Liver (tissue), 9 donors: ENCODE results near the gene DIPK1B. TPM values are rescaled to one million over a fixed set of nuclear protein-coding genes. Genes with fewer than 3 reads are reported as not detected.

ENCODE experiments used
- DNase-seq: peaks from one replicate; pipeline ENCODE4 v3.0.0-alpha.2; 2017; ENCODE audit warnings: low spot score
- H3K27ac ChIP-seq, 2 donors: one replicate each; pipeline ENCODE4 v1.7.0; 2013; ENCODE audit warnings: inconsistent platforms in 2 of 2, low read length in 2 of 2, control low read depth in 1 of 2, low read depth in 1 of 2, mild to moderate bottlenecking in 1 of 2
- H3K27me3 ChIP-seq, 4 donors: one replicate each; pipeline versions ENCODE4 v1.6.1 to v1.7.0; 2013; ENCODE audit warnings: low read length in 3 of 4, inconsistent platforms in 1 of 4, mild to moderate bottlenecking in 1 of 4, moderate library complexity in 1 of 4; ENCODE audit not compliant: control insufficient read depth in 4 of 4, insufficient read depth in 4 of 4
- H3K36me3 ChIP-seq, 4 donors: one replicate each; pipeline versions ENCODE4 v1.6.1 to v1.7.0; 2013; ENCODE audit warnings: low read length in 3 of 4, mild to moderate bottlenecking in 3 of 4, low read depth in 1 of 4, moderate library complexity in 1 of 4; ENCODE audit not compliant: control insufficient read depth in 4 of 4, insufficient read depth in 3 of 4
- H3K4me1 ChIP-seq, 4 donors: one replicate each; pipeline versions ENCODE4 v1.6.1 to v1.7.0; 2013; ENCODE audit warnings: low read length in 3 of 4, mild to moderate bottlenecking in 3 of 4, moderate library complexity in 1 of 4; ENCODE audit not compliant: control insufficient read depth in 4 of 4, insufficient read depth in 4 of 4
- H3K4me3 ChIP-seq, 3 donors: one replicate each; pipeline versions ENCODE4 v1.6.1 to v1.7.0; 2013; ENCODE audit warnings: low read length in 3 of 3, control low read depth in 1 of 3, low read depth in 1 of 3, mild to moderate bottlenecking in 1 of 3
- H3K9ac ChIP-seq, 2 donors: one replicate each; pipeline ENCODE4 v1.7.0; 2013; ENCODE audit warnings: low read length in 2 of 2, mild to moderate bottlenecking in 2 of 2, moderate library complexity in 2 of 2, control low read depth in 1 of 2, low read depth in 1 of 2
- H3K9me3 ChIP-seq, 4 donors: one replicate each; pipeline versions ENCODE4 v1.6.1 to v1.7.0; 2013; ENCODE audit warnings: low read length in 3 of 4; ENCODE audit not compliant: control insufficient read depth in 4 of 4
- EGR1 ChIP-seq, 2 donors: IDR thresholded peaks; 2 replicates each; pipeline ENCODE4 v1.6.1; 2016 to 2018; ENCODE audit warnings: antibody characterized with exemption in 2 of 2, low read depth in 2 of 2
- FOXA1 ChIP-seq: IDR thresholded peaks from 2 replicates; pipeline ENCODE4 v1.6.1; 2016; ENCODE audit warnings: antibody characterized with exemption
- FOXA2 ChIP-seq: IDR thresholded peaks from 2 replicates; pipeline ENCODE4 v1.6.1; 2016; ENCODE audit warnings: antibody characterized with exemption
- GABPA ChIP-seq, 2 donors: IDR thresholded peaks in 1 of 2; conservative IDR thresholded peaks in 1 of 2; 2 replicates each; pipeline ENCODE4 v1.6.1; 2016; ENCODE audit warnings: antibody characterized with exemption in 2 of 2, mild to moderate bottlenecking in 1 of 2, moderate library complexity in 1 of 2
- HNF4A ChIP-seq, 2 donors: conservative IDR thresholded peaks; 2 replicates each; pipeline ENCODE4 v1.6.1; 2016; ENCODE audit warnings: antibody characterized with exemption in 2 of 2, mild to moderate bottlenecking in 2 of 2
- JUND ChIP-seq, 2 donors: IDR thresholded peaks; 2 replicates each; pipeline ENCODE4 v1.6.1; 2016; ENCODE audit warnings: antibody characterized with exemption in 2 of 2
- NR2F2 ChIP-seq: IDR thresholded peaks from 2 replicates; pipeline ENCODE4 v1.6.1; 2016; ENCODE audit warnings: antibody characterized with exemption
- RAD21 ChIP-seq, 2 donors: IDR thresholded peaks; 2 replicates each; pipeline ENCODE4 v1.6.1; 2016; ENCODE audit warnings: antibody characterized with exemption in 2 of 2, mild to moderate bottlenecking in 2 of 2
- RXRA ChIP-seq, 2 donors: IDR thresholded peaks; 2 replicates each; pipeline ENCODE4 v1.6.1; 2017 to 2018; ENCODE audit warnings: antibody characterized with exemption in 2 of 2, mild to moderate bottlenecking in 1 of 2
- SP1 ChIP-seq: IDR thresholded peaks from 2 replicates; pipeline ENCODE4 v1.6.1; 2018; ENCODE audit warnings: antibody characterized with exemption, mild to moderate bottlenecking
- TAF1 ChIP-seq: conservative IDR thresholded peaks from 2 replicates; pipeline ENCODE4 v1.6.1; 2016; ENCODE audit warnings: antibody characterized with exemption, mild to moderate bottlenecking
- YY1 ChIP-seq: IDR thresholded peaks from 2 replicates; pipeline ENCODE4 v1.6.1; 2016; ENCODE audit warnings: antibody characterized with exemption, mild to moderate bottlenecking
- WGBS: extraction: QIAGEN DNeasy Blood & Tissue Kit; methylation state at CpG from one replicate; pipeline ENCODE4 v1.1.7; 2013; 5-methylcytosine and 5-hydroxymethylcytosine counted together
- polyA plus RNA-seq, 2 donors: library from polyadenylated mRNA; stranded (reverse) in 1 of 2; unstranded in 1 of 2; fragments of 200-250 nt in 1 of 2; fragments of >200 nt in 1 of 2; fragmentation: Nextera tagmentation in 1 of 2; extraction: Ambion mirVana in 1 of 2; gene quantifications; one replicate each; pipeline versions ENCODE4 v1.2.1 to v1.2.3, GENCODE V29; 2013 to 2015
- total RNA-seq, 2 donors: library from RNA; depleted of rRNA; stranded (reverse); fragments of >200 nt; gene quantifications; one replicate each; pipeline ENCODE4 v1.2.3, GENCODE V29; 2014
- TF ChIP-seq, protein P1 (sequence below): IDR thresholded peaks from 2 replicates; pipeline ENCODE4 v1.6.1; 2016; ENCODE audit warnings: antibody characterized with exemption
- TF ChIP-seq, protein P2 (sequence below): IDR thresholded peaks from 2 replicates; pipeline ENCODE4 v1.6.1; 2016; ENCODE audit warnings: antibody characterized with exemption, mild to moderate bottlenecking
- TF ChIP-seq, protein P3 (sequence below): fragments of 150-350 bp; IDR thresholded peaks from 2 replicates; pipeline ENCODE4 v1.5.1; 2017; ENCODE audit warnings: improper control_type of control experiment, low read depth, low read length; ENCODE audit not compliant: missing input control
- TF ChIP-seq, protein P4 (sequence below): IDR thresholded peaks from 2 replicates; pipeline ENCODE4 v1.6.1; 2016; ENCODE audit warnings: antibody characterized with exemption
- TF ChIP-seq, protein P5 (sequence below): IDR thresholded peaks from 2 replicates; pipeline ENCODE4 v1.6.1; 2016; ENCODE audit warnings: antibody characterized with exemption
- donor health status: healthy.
- donor health status: healthy.
- donor health status: healthy.
- donor health status: healthy.
- donor health status: healthy.

The DIPK1B gene
- total and polyA plus RNA-seq, 4 donors: 2.3 to 19.7 (median 5.2) TPM

DNA sequence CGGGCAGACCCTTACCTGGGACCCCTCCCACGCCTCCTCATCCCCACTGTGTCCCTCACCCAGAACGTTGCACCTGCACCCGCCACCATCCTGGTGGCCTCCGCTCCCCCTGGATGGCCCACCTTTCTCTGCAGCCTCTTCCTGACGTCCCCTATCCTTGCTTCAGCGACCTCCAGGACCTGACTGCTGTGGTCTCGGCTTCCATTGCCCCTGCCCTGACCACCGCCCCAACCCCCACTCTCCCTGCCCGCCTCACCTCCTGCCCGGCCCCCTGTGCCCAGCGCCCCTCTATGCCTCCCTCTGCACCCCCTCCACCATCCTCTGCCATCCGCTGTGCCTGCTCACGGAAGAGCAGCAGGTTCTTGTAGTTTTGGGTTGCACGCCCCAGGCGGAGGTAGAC lies 28.1 kb downstream of the DIPK1B start:
- H3K27me3 ChIP-seq: no peaks in the 10 kb centered on the region
- H3K4me1 ChIP-seq: peaks cover 0 to 12% (median 4%) of the 10 kb centered on the region in 4 donors
- no peak overlapping the region for H3K27ac ChIP-seq
- 84% methylated on average over 16 of the region's 16 CpGs for WGBS
- no peak overlapping the region for H3K4me3 ChIP-seq
- H3K9ac ChIP-seq: no peak overlapping the region
- DNase-seq: no peak
- no peaks in the 10 kb centered on the region for H3K9me3 ChIP-seq
- H3K36me3 ChIP-seq: no peaks in the 10 kb centered on the region
- TF ChIP-seq YY1 (no peak), RAD21 (IDR thresholded peaks at IDR 0.05) (no peak), EGR1 (IDR thresholded peaks at IDR 0.05; ENCODE audit: low read depth in 2 of 2) (no peak), SP1 (no peak), FOXA1 (no peak), NR2F2 (no peak), FOXA2 (no peak), JUND (IDR thresholded peaks at IDR 0.05) (no peak), GABPA (IDR thresholded peaks at IDR 0.05 in 1 of 2, conservative IDR thresholded peaks at IDR 0.05 in 1 of 2) (no peak), HNF4A (conservative IDR thresholded peaks at IDR 0.05) (no peak), TAF1 (no peak), RXRA (IDR thresholded peaks at IDR 0.05) (no peak)
- TF ChIP-seq, protein P1, sequence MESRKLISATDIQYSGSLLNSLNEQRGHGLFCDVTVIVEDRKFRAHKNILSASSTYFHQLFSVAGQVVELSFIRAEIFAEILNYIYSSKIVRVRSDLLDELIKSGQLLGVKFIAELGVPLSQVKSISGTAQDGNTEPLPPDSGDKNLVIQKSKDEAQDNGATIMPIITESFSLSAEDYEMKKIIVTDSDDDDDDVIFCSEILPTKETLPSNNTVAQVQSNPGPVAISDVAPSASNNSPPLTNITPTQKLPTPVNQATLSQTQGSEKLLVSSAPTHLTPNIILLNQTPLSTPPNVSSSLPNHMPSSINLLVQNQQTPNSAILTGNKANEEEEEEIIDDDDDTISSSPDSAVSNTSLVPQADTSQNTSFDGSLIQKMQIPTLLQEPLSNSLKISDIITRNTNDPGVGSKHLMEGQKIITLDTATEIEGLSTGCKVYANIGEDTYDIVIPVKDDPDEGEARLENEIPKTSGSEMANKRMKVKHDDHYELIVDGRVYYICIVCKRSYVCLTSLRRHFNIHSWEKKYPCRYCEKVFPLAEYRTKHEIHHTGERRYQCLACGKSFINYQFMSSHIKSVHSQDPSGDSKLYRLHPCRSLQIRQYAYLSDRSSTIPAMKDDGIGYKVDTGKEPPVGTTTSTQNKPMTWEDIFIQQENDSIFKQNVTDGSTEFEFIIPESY: no peak
- TF ChIP-seq, protein P2, sequence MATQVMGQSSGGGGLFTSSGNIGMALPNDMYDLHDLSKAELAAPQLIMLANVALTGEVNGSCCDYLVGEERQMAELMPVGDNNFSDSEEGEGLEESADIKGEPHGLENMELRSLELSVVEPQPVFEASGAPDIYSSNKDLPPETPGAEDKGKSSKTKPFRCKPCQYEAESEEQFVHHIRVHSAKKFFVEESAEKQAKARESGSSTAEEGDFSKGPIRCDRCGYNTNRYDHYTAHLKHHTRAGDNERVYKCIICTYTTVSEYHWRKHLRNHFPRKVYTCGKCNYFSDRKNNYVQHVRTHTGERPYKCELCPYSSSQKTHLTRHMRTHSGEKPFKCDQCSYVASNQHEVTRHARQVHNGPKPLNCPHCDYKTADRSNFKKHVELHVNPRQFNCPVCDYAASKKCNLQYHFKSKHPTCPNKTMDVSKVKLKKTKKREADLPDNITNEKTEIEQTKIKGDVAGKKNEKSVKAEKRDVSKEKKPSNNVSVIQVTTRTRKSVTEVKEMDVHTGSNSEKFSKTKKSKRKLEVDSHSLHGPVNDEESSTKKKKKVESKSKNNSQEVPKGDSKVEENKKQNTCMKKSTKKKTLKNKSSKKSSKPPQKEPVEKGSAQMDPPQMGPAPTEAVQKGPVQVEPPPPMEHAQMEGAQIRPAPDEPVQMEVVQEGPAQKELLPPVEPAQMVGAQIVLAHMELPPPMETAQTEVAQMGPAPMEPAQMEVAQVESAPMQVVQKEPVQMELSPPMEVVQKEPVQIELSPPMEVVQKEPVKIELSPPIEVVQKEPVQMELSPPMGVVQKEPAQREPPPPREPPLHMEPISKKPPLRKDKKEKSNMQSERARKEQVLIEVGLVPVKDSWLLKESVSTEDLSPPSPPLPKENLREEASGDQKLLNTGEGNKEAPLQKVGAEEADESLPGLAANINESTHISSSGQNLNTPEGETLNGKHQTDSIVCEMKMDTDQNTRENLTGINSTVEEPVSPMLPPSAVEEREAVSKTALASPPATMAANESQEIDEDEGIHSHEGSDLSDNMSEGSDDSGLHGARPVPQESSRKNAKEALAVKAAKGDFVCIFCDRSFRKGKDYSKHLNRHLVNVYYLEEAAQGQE: no peak
- TF ChIP-seq, protein P3, sequence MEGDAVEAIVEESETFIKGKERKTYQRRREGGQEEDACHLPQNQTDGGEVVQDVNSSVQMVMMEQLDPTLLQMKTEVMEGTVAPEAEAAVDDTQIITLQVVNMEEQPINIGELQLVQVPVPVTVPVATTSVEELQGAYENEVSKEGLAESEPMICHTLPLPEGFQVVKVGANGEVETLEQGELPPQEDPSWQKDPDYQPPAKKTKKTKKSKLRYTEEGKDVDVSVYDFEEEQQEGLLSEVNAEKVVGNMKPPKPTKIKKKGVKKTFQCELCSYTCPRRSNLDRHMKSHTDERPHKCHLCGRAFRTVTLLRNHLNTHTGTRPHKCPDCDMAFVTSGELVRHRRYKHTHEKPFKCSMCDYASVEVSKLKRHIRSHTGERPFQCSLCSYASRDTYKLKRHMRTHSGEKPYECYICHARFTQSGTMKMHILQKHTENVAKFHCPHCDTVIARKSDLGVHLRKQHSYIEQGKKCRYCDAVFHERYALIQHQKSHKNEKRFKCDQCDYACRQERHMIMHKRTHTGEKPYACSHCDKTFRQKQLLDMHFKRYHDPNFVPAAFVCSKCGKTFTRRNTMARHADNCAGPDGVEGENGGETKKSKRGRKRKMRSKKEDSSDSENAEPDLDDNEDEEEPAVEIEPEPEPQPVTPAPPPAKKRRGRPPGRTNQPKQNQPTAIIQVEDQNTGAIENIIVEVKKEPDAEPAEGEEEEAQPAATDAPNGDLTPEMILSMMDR: no peak
- TF ChIP-seq, protein P4, sequence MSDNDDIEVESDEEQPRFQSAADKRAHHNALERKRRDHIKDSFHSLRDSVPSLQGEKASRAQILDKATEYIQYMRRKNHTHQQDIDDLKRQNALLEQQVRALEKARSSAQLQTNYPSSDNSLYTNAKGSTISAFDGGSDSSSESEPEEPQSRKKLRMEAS: no peak
- TF ChIP-seq, protein P5, sequence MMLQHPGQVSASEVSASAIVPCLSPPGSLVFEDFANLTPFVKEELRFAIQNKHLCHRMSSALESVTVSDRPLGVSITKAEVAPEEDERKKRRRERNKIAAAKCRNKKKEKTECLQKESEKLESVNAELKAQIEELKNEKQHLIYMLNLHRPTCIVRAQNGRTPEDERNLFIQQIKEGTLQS: no peak
